BJ (cell line): ENCODE results near the gene INSIG1. TPM values are rescaled to one million over a fixed set of nuclear protein-coding genes. Genes with fewer than 3 reads are reported as not detected.

Source experiments
- CTCF ChIA-PET: fragments of 350-600 bp; formaldehyde crosslinking; extraction: SDS; loops from one replicate; lab custom pipeline; 2021; ENCODE audit warnings: antibody characterized with exemption, inconsistent platforms; lab: Yijun Ruan, JAX
- POLR2A ChIA-PET: fragments of 300-600 bp; sonication (Branson Sonifier 250); formaldehyde crosslinking; extraction: SDS; loops from one replicate; lab custom pipeline; 2021; ENCODE audit warnings: antibody characterized with exemption; lab: Charles Lee
- DNase-seq: peaks from one replicate; pipeline ENCODE4 v3.0.0-alpha.2; 2011; ENCODE audit warnings: low read depth
- H3K27me3 ChIP-seq: 2 replicates; pipeline ENCODE4 v1.6.0; 2011; ENCODE audit warnings: low read length; ENCODE audit not compliant: control insufficient read depth, insufficient read depth
- H3K36me3 ChIP-seq: 2 replicates; pipeline ENCODE4 v1.5.1; 2011; ENCODE audit warnings: low read length; ENCODE audit not compliant: control insufficient read depth, insufficient read depth
- H3K4me3 ChIP-seq: 2 replicates; pipeline ENCODE4 v1.5.1; 2011; ENCODE audit warnings: low read depth, mild to moderate bottlenecking, control low read depth, low read length
- CTCF ChIP-seq: IDR thresholded peaks from 2 replicates; pipeline ENCODE4 v1.5.1; 2011; ENCODE audit warnings: low read depth, mild to moderate bottlenecking, control low read depth, inconsistent platforms, low read length, moderate library complexity; ENCODE audit not compliant: insufficient read depth
- polyA plus RNA-seq: library from polyadenylated mRNA; depleted of rRNA; stranded (reverse); fragments of >200 nt; gene quantifications from 2 replicates; pipeline ENCODE4 v1.2.3, GENCODE V29; 2011

Gene INSIG1
- polyA plus RNA-seq, 1 experiment, result 11.0 TPM

GRCh38 chr7:155352076-155352752 is 54.5 kb downstream of the INSIG1 start:
- POLR2A ChIA-PET, result no interaction called here
- TF ChIP-seq CTCF, result no peak
- no peaks in the 10 kb centered on the region for H3K36me3 ChIP-seq
- no peak overlapping the region for H3K4me3 ChIP-seq
- CTCF ChIA-PET, result interaction anchor here (0.9 to 1.4 kb wide), 2 partner anchors 159 to 424 kb away, joined by 3 read pairs; no protein-coding TSS in a partner anchor
- no peak for DNase-seq
- peaks cover 1% of the 10 kb centered on the region; the same call in 1 of the 2 replicates for H3K27me3 ChIP-seq

GRCh38 chr7:155352753-155353115 is 55.1 kb downstream of the INSIG1 start:
- no peak for DNase-seq
- TF ChIP-seq CTCF, result no peak
- ChIA-PET POLR2A (no interaction called here), CTCF (no interaction called here)
- Histone ChIP-seq H3K36me3 (no peaks in the 10 kb centered on the region), H3K27me3 (peaks cover 1% of the 10 kb centered on the region; the same call in 1 of the 2 replicates), H3K4me3 (no peak overlapping the region)

GRCh38 chr7:155353256-155353897 is 55.7 kb downstream of the INSIG1 start:
- POLR2A ChIA-PET, result no interaction called here
- H3K36me3 ChIP-seq, result no peaks in the 10 kb centered on the region
- CTCF ChIA-PET, result interaction anchor here (1.1 kb wide), 1 partner anchor 9 kb away, joined by 3 read pairs; no protein-coding TSS in a partner anchor
- DNase-seq, result no peak
- H3K27me3 ChIP-seq, result peaks cover 7% of the 10 kb centered on the region
- TF ChIP-seq CTCF, result no peak
- no peak overlapping the region for H3K4me3 ChIP-seq

GRCh38 chr7:155354371-155355048 is 56.8 kb downstream of the INSIG1 start:
- ChIA-PET CTCF (interaction anchor here (1.1 kb wide), 1 partner anchor 10 kb away, joined by 3 read pairs; no protein-coding TSS in a partner anchor), POLR2A (no interaction called here)
- peaks cover 6% of the 10 kb centered on the region for H3K27me3 ChIP-seq
- no peak for TF ChIP-seq CTCF
- no peak overlapping the region for H3K4me3 ChIP-seq
- no peaks in the 10 kb centered on the region for H3K36me3 ChIP-seq
- no peak for DNase-seq

- Histone ChIP-seq H3K27me3 (peaks cover 8% of the 10 kb centered on the region), H3K36me3 (no peaks in the 10 kb centered on the region), H3K4me3 (no peak overlapping the region)
- TF ChIP-seq CTCF, result no peak
- ChIA-PET CTCF (no interaction called here), POLR2A (no interaction called here)
- DNase-seq, result no peak
Measured at GRCh38 chr7:155355176-155355575, 57.5 kb downstream of the INSIG1 start.
